SK-N-SH (cell line): ENCODE results near the gene TEPSIN.

Source experiments
- EZH2phosphoT487 ChIP-seq: fragments of 200-600 bp; sonication (generic); IDR thresholded peaks from 2 replicates; pipeline ENCODE4 v1.6.1; 2017; ENCODE audit warnings: low read depth, mixed run types, mild to moderate bottlenecking, antibody characterized with exemption, moderate library complexity, borderline replicate concordance
- FOXM1 ChIP-seq: IDR thresholded peaks from 2 replicates; pipeline ENCODE4 v1.4.0; 2012; ENCODE audit warnings: low read depth, mild to moderate bottlenecking
- GATA2 ChIP-seq: sonication (generic); formaldehyde crosslinking; IDR thresholded peaks from 2 replicates; pipeline ENCODE4 v1.5.0; 2020; ENCODE audit warnings: mild to moderate bottlenecking, missing genetic modification reagents
- POLR2AphosphoS5 ChIP-seq: IDR thresholded peaks from 2 replicates; pipeline ENCODE4 v1.6.1; 2012; ENCODE audit warnings: low read depth, low read length
- RAD21 ChIP-seq: IDR thresholded peaks from 2 replicates; pipeline ENCODE4 v1.6.1; 2012; ENCODE audit warnings: mild to moderate bottlenecking, low read length
- SIN3A ChIP-seq: IDR thresholded peaks from 2 replicates; pipeline ENCODE4 v1.6.1; 2012; ENCODE audit warnings: low read depth, mild to moderate bottlenecking, low read length, moderate library complexity, borderline replicate concordance
- SMC3 ChIP-seq: IDR thresholded peaks from 2 replicates; pipeline ENCODE4 v1.6.1; 2012; ENCODE audit warnings: low read depth, low read length, improper control_type of control experiment
- TF ChIP-seq, protein P1 (sequence below): fragments of 200-600 bp; sonication (generic); IDR thresholded peaks from 2 replicates; pipeline ENCODE4 v1.6.1; 2017; ENCODE audit warnings: antibody characterized with exemption, mild to moderate bottlenecking, moderate library complexity
- TF ChIP-seq, protein P2 (sequence below): fragments of 150-350 bp; IDR thresholded peaks from 2 replicates; pipeline ENCODE4 v1.6.1; 2017; ENCODE audit warnings: antibody characterized with exemption, low read length, low read depth, borderline replicate concordance

DNA sequence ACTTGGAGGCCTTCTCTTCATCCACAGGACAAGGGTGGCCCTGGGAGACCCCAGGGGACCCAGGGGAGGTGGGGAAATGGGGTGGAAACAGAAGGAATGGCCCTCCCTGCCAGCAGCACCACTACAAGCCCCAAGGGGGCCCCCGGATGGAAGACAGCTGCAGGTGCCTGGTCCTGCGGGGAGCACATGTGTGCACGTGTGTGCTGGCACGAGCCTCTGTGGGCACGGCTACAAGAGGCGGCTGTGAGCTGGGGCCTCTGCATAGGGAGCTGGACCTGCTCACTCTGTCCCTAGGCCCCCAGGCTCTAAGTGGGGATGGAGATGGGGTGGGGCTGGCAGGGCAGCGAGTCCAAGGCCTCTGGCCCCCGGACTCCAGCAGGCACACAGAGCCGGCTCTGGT lies 59.6 kb downstream of the TEPSIN start:
- TF ChIP-seq RAD21 = no peak
- TF ChIP-seq SMC3 = no peak
- TF ChIP-seq FOXM1 = no peak
- TF ChIP-seq POLR2AphosphoS5 = no peak
- TF ChIP-seq, protein P1, sequence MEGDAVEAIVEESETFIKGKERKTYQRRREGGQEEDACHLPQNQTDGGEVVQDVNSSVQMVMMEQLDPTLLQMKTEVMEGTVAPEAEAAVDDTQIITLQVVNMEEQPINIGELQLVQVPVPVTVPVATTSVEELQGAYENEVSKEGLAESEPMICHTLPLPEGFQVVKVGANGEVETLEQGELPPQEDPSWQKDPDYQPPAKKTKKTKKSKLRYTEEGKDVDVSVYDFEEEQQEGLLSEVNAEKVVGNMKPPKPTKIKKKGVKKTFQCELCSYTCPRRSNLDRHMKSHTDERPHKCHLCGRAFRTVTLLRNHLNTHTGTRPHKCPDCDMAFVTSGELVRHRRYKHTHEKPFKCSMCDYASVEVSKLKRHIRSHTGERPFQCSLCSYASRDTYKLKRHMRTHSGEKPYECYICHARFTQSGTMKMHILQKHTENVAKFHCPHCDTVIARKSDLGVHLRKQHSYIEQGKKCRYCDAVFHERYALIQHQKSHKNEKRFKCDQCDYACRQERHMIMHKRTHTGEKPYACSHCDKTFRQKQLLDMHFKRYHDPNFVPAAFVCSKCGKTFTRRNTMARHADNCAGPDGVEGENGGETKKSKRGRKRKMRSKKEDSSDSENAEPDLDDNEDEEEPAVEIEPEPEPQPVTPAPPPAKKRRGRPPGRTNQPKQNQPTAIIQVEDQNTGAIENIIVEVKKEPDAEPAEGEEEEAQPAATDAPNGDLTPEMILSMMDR = no peak
- TF ChIP-seq GATA2 = no peak
- TF ChIP-seq EZH2phosphoT487 = no peak
- TF ChIP-seq, protein P2, sequence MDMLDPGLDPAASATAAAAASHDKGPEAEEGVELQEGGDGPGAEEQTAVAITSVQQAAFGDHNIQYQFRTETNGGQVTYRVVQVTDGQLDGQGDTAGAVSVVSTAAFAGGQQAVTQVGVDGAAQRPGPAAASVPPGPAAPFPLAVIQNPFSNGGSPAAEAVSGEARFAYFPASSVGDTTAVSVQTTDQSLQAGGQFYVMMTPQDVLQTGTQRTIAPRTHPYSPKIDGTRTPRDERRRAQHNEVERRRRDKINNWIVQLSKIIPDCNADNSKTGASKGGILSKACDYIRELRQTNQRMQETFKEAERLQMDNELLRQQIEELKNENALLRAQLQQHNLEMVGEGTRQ = no peak
- no peak for TF ChIP-seq SIN3A
